NCI-H146 treated with DMSO at 0.1 percent for 48 hours (cell line): Measurements from ENCODE around the gene LRIT2.

Experiments
- DNase-seq: peaks from one replicate; lab custom pipeline; 2025; ENCODE audit not compliant: unreplicated experiment; lab: John Stamatoyannopoulos, UW

Gene LRIT2

DNA sequence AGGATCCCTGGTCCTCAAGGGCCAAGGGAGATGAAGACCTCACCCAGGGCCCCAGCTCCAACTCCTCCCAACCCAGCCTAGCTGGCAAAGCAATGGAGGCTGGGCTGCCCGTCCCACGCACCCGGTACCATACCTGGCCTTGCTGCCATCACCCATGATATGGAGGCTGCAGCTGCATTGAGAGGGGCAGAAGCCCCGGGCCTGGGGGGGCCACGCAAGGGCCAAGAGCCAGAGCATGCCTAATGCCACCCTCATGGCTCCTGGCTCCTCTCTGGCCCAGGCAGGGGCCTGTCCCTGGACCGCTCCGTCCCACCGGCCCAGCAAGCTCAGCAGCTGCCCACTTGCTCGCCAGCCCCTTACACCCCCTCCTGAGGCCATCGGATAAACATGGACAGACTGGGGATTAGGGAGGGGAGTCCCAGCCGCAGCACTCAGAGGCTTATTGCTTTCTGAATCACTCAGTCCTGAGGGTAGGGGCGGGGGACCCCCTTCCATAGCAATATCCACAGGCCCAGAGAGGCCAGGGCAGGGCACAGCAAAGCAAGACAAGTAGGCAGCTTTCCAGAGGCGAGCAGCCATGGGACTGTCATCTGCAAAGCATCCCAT lies 15.9 kb upstream of the LRIT2 start, which contains the start of gene LRIT1:
LRIT1 (minus strand) TSS at position 362 of the 606 bp plus-strand sequence; CDS start at position 255, 107 bp downstream.
- DNase-seq, result no peak

DNA sequence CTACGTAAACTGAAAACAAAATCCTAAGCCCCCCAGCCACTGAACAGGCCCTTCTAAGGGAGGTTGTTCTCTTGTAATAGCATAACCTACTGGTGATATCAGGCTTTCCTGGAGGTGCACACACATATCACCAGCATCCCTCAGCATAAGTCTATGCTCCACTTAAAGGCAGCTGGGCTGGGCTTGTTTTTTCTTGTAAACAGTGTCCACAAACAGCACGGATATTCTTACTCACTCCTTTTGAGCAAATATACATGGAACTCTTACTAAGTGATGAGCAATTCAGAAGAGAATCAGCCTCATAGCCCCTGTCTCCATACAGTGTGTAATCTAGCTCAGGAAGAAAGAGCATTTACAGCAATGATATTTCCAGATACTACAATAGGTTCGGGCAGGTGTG lies 13.6 kb upstream of the LRIT2 start:
- no peak for DNase-seq

DNA sequence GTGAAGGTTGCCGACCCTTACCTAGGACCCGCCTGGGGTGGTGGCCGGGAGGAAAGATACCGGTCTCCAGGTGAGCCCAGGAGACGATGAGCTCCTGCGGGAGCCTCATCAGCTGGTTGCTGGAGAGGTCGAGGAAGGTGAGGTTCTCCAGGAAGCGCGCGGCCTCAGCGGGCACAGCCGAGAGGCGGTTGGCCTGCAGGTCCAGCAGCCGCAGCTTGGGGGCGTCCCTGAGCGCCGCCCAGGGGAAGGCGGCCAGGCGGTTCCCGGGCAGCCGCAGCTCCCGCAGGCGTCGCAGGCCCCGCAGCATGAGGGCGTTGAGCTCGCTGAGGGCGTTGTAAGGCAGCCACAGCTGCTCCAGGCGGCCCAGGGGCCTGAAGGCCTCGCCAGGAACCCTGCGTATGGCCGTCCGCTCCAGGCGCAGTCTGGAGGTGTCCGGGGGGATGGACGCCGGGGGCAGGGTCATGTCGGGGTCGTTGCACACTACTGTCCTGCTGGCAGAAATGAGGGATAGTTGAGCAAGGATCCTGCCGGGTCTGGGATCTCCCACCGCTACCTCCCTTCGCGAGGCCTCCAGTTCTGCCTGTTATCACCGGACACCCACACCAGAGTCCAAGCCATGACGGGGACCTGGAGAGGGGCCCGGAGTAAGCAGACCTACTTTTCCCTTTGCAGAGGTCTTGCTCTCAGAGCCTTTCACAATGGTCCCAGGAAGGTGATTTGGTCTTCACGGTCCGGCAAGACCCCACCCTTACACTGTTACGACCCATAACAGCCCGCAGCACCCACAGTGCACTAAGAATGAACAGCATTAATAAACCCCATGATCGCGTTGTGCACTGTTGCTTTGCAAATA lies 12.1 kb upstream of the LRIT2 start:
- no peak for DNase-seq

GRCh38 chr10:84236807-84237198 lies 11.5 kb upstream of the LRIT2 start:
- no peak for DNase-seq

DNA sequence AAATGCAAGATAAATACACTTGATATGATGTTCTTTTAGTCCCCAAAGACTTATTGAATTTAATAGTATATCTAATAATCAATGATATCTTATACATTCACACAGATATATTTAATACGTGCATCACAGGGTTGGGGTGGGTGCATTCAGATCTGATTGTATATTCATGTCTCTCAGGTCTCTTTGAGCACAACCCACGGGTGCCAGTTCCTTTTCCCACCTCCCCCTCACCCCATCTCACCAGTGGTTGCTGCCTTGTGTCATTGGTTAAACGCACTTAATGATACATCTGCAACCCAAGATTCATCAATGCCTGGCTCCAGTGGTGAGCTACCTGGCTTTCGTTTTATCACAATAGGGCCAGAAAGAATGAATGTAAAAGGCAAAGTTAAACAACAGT lies 9.8 kb upstream of the LRIT2 start:
- DNase-seq, result no peak

- no peak for DNase-seq
Observed at GRCh38 chr10:84234479-84234878, 9.1 kb upstream of the LRIT2 start.

DNA sequence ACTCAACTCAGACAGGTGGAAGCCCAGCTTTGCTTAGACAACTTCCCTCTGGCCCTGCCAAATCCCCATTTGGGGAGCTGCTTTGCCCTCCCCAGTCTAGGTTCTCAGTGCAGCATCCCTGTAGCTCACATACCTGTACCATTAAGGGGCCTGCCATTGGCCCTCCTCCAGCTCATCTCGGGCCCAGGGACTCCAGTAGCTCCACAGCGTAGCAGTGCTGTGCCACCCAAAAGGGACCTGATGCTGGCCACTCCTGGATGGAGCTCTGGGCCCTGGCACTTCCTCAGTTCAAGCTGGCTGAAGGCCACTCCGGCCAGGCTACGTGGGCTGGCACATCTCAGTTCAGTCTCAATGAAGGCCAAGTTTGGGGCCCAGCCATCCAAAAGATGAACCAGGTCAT lies 8.6 kb upstream of the LRIT2 start:
- no peak for DNase-seq

- no peak for DNase-seq
Observed at GRCh38 chr10:84232376-84232775, 7.0 kb upstream of the LRIT2 start.

GRCh38 chr10:84230359-84230758 lies 5.0 kb upstream of the LRIT2 start:
- DNase-seq, result no peak

GRCh38 chr10:84227810-84228209 lies 2.5 kb upstream of the LRIT2 start:
- DNase-seq, result no peak

- no peak for DNase-seq
Observed at GRCh38 chr10:84226616-84227015, 1.3 kb upstream of the LRIT2 start.

GRCh38 chr10:84224411-84225028 lies 824 bp downstream of the LRIT2 start:
- DNase-seq, result no peak

DNA sequence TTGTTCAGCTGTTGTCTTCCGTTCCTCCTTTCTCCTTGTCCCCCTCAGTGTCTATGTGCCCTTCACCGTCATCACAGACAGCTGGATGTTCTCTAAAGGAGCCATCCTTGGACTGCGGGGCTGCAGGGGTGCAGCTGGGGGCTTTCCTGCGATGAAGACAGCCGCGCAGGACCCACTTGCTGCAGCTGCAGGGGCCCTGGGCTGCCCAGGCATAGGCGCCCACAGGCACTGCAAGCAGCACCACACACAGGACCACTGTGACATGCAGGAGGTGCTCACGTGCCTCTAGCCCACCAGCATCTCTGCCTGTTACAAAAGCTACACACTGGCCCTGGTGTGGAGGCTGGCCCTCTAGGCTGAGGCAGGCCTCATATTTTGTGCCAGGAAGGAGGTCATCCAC lies 3.4 kb downstream of the LRIT2 start:
- DNase-seq, result no peak

DNA sequence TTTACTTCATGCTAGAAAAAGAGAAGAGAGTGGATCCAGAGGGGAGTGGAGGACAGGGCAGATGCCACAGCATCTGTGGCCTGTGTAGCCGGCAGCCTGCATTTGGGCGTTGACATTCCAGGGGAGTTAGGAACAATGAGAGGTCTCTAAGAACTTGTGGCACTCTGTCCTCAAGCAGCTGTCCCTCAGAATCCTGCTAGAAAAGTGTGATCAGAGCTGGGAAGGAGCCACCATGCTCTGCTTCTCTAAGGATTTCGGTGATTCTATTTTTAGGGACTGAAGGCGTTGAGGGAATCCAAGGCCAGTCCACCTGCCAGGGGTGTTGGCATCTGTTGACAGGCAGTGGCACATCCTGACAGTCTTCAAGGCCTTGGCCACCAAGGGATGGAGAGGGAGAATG lies 7.6 kb downstream of the LRIT2 start:
- DNase-seq, result no peak

DNA sequence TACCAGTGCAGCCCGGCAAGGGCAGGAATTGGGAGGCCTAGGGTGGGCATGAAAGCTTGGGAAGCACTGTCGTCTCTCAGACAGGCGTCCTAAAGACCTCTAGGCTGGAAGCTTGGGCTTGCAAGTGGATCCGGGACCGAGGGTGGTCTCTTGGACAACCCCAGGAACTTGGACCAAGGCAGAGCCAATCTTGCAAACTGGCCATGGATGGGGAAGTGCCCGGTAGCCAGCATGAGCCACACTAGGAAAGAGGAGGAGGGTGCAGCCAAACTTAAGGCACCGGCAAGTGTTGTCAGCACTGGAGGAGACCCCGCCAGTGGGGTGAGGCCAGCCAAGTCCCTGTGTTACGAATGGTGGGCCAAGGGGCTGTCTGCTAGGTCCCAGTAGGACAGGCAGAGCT lies 8.5 kb downstream of the LRIT2 start:
- no peak for DNase-seq

DNA sequence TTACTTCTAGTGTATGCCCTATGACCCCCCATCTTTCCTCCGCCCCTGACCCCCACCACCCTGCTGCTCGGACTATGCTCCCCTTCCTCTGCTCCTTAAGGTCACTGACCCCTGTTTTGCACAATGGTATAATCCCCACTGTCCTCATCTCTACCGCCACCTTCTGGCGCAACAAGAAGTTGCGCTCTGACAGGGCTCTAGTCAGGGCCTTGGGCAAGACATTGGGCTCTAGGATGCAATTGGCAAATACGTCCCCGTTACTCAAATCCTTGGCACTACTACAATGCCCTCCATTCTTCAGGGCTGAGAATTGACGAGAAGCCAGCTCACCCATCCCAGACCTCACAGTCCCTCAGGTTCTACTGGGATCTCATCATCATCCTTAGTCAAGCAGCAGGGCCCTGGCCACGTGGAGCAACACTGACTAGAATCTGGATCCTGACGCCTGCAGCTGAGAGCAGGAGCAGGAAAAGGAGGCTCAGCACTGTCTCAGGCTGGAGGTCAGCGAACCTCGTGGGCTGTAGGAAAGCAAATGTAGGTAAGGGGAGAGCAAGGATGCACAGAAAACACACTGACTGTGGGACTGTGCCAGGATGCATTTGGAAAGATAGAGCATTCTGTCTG lies 10.6 kb downstream of the LRIT2 start:
- DNase-seq, result peak; percentile 6

DNA sequence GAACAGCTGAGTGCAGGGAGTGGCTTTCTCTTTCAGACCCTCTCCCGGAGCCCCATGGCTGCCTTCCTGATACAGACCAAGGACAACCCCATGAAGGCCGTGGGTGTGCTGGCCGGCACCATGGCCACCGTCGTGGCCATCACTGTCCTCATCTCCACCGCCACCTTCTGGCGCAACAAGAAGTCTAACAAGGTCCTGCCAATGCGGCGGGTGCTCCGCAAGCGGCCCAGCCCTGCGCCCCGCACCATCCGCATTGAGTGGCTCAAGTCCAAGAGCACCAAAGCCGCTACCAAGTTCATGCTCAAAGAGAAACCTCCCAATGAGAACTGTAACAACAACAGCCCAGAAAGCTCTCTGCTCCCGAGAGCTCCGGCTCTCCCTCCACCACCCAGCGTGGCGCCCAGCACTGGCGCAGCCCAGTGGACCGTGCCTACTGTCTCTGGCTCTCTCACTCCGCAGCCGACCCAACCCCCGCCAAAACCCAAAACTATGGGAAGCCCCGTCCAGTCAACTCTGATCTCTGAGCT lies 11.2 kb downstream of the LRIT2 start:
- no peak for DNase-seq

DNA sequence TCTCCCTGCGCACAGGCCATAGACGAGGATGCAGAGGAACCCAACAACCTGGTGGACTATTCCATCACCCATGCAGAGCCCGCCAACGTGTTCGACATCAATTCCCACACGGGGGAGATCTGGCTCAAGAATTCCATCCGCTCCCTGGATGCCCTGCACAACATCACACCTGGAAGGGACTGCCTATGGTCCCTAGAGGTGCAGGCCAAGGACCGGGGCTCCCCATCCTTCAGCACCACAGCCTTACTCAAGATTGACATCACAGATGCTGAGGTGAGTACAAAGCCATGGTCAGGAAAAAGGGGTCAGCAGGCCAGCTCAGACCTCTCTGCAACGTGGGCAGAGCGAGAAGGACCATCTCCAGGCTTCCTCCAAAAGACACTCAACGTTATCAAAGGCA lies 12.3 kb downstream of the LRIT2 start:
- DNase-seq, result no peak

DNA sequence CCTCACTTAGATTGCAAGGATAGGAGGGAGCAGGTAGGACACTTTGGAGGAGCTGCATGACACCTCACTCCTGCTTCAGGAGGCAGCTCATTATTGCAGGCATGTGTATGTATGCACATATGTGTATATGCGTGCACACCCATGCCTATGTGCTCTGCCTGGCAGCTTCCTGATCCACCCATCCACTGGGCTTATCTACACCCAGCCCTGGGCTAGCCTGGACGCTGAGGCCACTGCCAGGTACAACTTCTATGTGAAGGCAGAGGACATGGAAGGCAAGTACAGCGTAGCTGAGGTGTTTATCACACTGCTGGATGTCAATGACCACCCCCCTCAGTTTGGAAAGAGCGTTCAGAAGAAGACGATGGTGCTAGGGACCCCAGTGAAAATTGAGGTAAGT lies 13.3 kb downstream of the LRIT2 start:
- DNase-seq, result no peak

- no peak for DNase-seq
Observed at GRCh38 chr10:84211566-84211965, 13.8 kb downstream of the LRIT2 start.

- no peak for DNase-seq
Observed at GRCh38 chr10:84208023-84208422, 17.3 kb downstream of the LRIT2 start.
